GM18502 (cell line): ENCODE data around the gene SCGB3A1.

Experiments
- ATAC-seq: cut with Tn5 transposase; IDR thresholded peaks from one replicate; pipeline ENCODE4 v1.9.1; 2021; ENCODE audit warnings: mild to moderate bottlenecking; ENCODE audit not compliant: unreplicated experiment, poor library complexity

SCGB3A1 gene

GRCh38 chr5:180607861-180608571, 16.7 kb upstream of the SCGB3A1 start:
- no peak for ATAC-seq

- no peak for ATAC-seq
These were observed 15.0 kb upstream of the SCGB3A1 start for GRCh38 chr5:180606215-180606785.

DNA sequence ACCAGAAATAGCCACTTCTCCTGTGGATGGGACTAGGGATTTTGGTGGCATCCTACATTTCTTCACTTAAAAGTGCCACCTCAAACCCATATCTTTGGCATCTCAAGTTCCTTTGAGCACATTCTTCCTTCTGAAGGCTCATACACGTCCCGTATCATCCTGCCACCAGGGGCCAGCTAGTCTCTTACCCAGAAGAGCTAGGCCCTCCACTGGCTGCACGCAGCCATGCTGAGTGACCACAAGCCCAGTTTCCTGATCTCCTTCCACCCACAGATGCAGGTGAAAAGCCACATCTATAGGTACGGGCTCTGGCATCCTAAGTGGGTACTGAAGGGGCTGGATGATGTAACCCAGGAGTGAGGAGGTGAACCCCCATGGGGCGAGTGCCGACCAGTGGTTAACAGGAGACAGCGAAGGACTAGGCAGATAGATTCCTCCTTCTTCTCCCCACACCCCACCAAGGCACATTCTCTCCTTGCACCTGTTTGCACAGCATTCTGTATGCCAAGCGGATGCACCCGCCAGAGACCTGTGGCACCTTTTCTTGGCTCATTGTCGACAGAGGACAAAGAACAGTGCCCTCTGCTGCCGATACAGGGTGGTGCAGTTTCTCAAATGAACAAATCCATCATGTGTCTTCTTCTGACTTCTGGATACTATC, 14.4 kb upstream of the SCGB3A1 start:
- peak; percentile 71 for ATAC-seq

DNA sequence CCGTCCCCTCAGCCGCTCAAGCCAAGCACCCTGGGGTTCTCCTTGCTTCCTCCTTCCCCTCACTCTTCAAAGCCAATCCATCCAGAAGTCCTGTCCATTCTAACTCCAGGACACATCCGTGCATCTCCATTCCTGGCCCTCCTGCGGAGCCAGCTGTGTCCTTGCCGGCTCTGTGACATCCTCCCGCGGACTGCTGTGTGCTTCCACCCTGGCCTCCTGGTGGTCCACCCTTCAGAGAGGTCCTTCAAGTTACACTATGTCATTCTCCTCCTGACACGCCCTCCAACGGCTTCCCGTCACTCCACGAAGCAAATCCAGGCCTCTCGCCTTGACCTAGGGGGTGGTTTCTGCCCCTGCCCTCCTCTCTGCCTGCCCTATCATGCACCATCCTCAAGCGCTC, 13.0 kb upstream of the SCGB3A1 start:
- no peak for ATAC-seq

- ATAC-seq, result no peak
These were observed 11.8 kb upstream of the SCGB3A1 start for GRCh38 chr5:180603076-180603594.

DNA sequence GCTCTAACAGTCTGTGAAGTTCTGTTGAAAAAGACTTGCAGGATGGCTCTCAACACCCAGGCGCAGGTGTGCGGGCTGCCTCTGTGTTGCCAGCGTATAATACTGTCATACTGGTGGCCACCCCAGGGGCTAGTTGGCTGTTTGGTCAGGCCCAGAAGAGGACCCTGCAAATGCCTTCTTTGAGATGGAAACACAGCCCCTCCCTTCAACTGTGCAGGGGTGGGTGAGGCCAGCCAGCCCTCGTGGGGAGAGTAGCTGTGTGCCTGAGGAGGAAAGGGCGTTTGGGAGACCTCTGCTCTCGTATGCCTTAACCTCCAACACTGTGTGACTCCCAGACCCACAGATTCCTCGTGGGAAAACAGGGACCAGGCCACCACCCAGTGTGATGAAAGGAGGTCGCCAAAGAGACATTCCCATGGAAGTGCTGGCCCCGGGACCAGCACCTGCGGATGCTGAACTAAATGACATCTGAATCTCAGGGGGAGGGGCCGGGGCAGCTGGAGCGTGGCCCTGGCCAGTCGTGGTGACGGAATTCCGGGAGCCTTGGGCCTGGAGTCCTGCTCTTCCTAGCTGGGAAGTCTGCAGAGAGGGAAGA, 11.3 kb upstream of the SCGB3A1 start:
- ATAC-seq, result no peak

DNA sequence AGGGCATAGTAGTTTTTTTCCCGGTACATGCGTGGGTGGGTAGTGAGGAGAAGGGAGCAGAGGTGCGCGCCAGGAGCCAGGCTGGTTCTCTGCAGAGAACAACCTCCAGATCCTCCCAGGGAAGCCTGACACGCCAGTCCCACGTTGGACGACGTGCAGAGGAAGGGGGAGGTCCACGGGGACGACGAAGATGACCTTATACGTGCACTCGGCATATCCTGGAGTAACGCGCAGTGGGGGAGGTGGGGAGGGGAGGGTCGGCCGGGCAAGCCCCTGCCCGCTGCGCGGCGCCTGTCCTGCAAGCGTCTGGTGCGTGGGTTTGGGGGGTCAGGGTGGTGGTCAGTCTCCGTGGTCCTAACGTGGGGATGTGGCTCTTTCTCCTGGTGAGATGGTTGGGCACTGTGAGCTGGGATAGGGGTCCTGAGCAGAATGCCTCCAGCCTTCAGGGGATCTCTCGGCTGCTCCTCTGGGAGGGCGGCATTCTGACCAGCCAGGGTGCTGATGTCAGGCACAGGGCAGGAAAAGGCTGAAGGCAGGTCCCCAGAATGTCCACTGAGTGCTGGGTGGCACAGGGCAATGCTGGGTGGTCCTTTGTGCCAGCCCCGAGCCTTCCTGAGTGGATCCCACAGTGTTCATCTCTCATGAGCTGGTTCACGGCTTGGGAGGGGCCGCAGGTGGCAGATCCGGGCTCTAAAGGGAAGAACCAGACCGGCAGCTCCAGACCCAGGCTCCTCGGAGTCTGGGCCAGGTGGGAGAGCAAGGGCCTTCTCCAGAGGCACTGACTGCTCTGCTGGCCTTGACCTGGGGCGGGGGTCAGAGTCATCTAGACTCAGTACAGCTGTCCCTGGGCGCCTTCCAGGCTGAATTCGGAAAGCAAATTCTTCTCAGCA, 10.5 kb upstream of the SCGB3A1 start:
- no peak for ATAC-seq

GRCh38 chr5:180600554-180601041, 9.3 kb upstream of the SCGB3A1 start:
- no peak for ATAC-seq

DNA sequence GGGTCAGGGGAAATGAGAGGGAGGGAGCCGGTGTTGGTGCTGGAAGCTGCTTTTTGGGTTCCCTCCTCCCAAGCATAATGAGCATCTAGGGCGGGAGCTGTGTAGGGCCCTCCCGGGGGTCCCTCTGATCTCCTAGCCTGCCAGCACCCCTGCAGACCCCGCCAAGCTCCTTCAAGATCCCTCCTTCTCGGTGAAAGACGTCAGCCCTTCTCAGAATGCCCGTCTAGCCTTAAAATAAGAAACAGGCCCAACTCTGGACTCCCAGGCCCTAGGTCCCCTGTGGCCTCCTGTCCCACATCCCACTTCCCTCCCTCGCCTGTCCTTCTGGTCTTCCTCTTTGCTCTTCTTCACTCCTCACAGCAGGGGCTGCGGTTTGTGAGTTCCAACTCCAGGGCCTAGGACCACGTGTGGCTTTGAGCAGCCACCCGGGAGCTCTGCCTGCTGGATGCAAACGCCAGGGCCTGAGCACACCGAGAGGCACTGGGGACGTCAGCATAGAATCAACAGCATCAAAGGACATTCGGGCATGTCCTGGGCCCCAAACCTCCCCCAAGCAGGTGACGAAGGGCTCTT, 8.8 kb upstream of the SCGB3A1 start:
- ATAC-seq, result no peak

DNA sequence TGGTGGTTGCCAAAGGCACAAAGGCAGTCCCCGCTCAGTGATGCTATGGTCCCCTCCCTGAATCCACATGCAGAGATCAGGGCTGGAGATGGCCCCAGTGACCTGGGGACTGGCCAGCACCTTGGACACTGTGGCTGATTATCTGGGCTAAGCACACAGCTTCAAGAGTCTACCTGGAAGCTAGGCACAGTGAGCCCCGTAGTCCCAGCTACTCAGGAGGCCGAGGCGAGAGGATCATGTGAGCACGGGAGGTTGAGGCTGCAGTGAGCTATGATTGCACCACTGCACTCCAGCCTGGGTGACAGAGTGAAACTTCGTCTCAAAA, 8.3 kb upstream of the SCGB3A1 start:
- no peak for ATAC-seq

GRCh38 chr5:180598797-180599589, 7.7 kb upstream of the SCGB3A1 start:
- ATAC-seq, result no peak

GRCh38 chr5:180598316-180598701, 7.0 kb upstream of the SCGB3A1 start:
- no peak for ATAC-seq

DNA sequence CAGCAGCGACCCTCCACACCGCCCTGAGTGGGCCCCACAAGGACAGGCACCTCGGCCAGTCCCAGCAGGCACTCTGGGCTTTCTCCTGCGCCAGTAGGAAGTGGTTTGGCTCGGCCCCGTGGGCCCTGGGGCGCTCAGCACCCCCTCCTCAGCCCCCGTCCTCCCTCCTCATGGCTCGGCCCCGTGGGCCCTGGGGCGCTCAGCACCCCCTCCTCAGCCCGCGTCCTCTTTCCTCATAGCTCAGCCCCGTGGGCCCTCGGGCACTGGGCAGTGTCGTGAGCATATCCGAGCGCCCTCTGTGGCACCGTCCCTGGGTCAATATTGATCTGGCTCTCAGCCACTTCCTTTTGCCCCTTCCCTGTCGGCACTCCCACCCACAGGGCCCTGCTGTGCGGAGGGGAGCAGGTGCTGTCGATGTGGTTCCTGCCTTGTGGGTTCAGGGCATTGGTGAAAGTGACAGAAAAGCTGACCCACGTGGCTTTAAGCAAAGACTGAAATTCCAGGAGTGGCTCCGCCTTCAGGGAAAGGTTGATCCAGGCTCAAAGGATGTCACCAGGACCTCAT, 5.5 kb upstream of the SCGB3A1 start:
- no peak for ATAC-seq

GRCh38 chr5:180596115-180596667, 4.9 kb upstream of the SCGB3A1 start:
- no peak for ATAC-seq

DNA sequence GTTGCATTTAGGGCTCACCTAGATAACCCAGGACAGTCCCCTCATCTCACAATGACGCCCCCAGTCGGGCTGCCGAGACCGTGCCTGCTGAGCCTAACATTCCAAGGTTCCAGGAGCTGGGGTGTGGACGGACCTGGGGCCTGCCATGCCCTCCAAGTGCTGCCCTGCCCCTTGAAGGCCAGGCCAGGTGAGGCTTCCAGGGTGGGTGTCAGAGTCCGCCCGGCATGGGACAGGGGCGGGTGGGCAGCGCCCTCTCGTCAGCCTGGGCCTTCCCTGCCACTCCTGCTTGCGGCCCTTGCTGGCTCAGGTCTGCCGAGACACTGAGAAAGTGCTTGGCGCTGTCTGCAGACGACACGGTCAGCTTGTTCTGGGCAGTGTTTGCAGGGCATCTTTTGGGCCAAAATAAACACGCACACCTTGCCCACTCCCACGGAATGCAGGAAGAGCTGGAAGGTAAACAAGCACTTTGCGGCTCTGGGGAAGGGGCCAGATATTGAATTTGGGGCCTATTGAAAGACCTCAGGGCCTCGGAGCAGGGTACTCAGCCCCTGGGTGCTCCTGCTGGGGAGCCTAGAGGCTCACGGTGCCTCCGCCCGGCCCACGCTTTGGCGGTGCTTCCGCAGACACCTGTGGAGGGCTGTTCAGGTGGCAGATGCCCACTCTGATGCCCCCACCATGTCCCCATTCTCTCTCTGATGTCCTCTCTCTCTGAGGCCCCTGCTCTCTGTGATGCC, 4.2 kb upstream of the SCGB3A1 start:
- ATAC-seq, result no peak

- no peak for ATAC-seq
These were observed 3.7 kb upstream of the SCGB3A1 start for GRCh38 chr5:180595046-180595379.

DNA sequence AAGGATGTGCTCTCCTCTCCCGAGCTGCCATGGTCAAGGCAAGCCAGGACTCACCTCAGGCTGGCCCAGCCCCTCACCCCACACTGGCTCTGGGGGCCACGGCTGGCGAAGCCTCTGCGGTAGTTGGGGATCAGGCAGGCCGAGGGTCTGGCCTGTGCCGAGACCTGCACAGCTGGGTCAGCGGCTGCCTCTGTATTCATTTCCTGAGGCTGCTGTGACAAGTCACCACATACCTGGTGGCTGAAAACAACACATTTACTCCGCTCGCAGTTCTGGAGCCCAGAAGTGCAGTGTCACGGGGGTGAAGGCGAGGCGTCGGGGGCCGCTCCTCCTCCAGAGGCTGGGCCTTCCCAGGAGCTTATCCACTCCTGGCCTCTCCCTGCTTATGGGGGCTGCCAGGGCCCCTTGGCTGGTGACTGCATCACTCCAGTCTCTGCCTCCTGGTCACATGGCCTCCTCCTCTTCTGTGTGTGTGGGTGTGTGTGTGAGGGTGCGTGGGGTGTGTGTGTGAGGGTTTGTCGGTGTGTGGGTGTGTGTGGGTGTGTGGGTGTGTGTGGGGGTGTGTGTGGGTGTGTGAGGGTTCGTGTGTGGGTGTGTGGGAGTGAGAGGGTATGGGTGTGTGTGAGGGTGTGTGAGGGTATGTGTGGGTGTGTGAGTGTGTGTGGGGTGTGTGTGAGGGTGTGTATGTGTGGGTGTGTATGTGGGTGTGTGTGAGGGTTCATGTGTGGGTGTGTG, 3.2 kb upstream of the SCGB3A1 start:
- ATAC-seq, result no peak
